Measurements from ENCODE around the gene FOXR1. TPM values are rescaled to one million over a fixed set of nuclear protein-coding genes. Genes with fewer than 3 reads are reported as not detected.

FOXR1 gene
- total and polyA plus RNA-seq, 4 donors = 0.67 to 0.68 TPM; not detected in 2

- Histone ChIP-seq H3K36me3 (ENCODE audit: control insufficient read depth, insufficient read depth, low read length) (peaks cover 36% of the 10 kb centered on the region), H3K27ac (ENCODE audit: low read depth, low read length) (peak overlapping the region; percentile 64), H3K4me1 (ENCODE audit: control insufficient read depth, insufficient read depth, low read length) (peaks cover 29% of the 10 kb centered on the region), H3K4me3 (ENCODE audit: low read depth, low read length) (peak overlapping the region; percentile 87), H3K9me3 (ENCODE audit: control insufficient read depth, insufficient read depth, low read length) (no peaks in the 10 kb centered on the region), H3K27me3 (ENCODE audit: control insufficient read depth, insufficient read depth, low read length) (no peaks in the 10 kb centered on the region)
- no peak for DNase-seq (ENCODE audit: low read depth in 4 of 6, low spot score in 6 of 6)
- 1% methylated on average over 13 of the region's 13 CpGs for WGBS (ENCODE audit: insufficient coverage)
Measured at GRCh38 chr11:119030029-119030328, 58.4 kb downstream of the FOXR1 start.

- Histone ChIP-seq H3K4me3 (ENCODE audit: low read depth, low read length) (peak within 1 kb of the TSS; percentile 87), H3K36me3 (ENCODE audit: control insufficient read depth, insufficient read depth, low read length) (peaks cover 31% of the 10 kb centered on the region), H3K4me1 (ENCODE audit: control insufficient read depth, insufficient read depth, low read length) (peaks cover 29% of the 10 kb centered on the region), H3K27me3 (ENCODE audit: control insufficient read depth, insufficient read depth, low read length) (no peaks in the 10 kb centered on the region), H3K27ac (ENCODE audit: low read depth, low read length) (peak within 1 kb of the TSS; percentile 64), H3K9me3 (ENCODE audit: control insufficient read depth, insufficient read depth, low read length) (no peaks in the 10 kb centered on the region)
- DNase-seq (ENCODE audit: low read depth in 4 of 6, low spot score in 6 of 6) = peak; percentile 78 to 98 (median 87)
- WGBS (ENCODE audit: insufficient coverage) = under 1% methylated on average over 63 of the region's 67 CpGs
Measured at GRCh38 chr11:119030329-119031047, 58.9 kb downstream of the FOXR1 start, which contains the start of gene SLC37A4. Gene SLC37A4 (minus strand): TSS chr11:119030877.

Small RNA genes lying within 50 kb of the gene (small RNA-seq; reads per million reads assigned to genes)
- gene AP003392.2 (ENCODE audit: low replicate concordance) = not detected
- gene RF00017 (ENCODE audit: low replicate concordance) = not detected
- not detected for gene RF00019 (ENCODE audit: low replicate concordance)
- not detected for gene RN7SL688P (ENCODE audit: low replicate concordance)

Other genes with a start within 250 kb of the FOXR1 start
- gene DDX6, start 180.6 kb upstream of the FOXR1 start, total RNA-seq = 100 to 1,000 TPM; 145 to 230 TPM
- gene DDX6, start 180.6 kb upstream of the FOXR1 start, polyA plus RNA-seq (ENCODE audit: insufficient read length in 2 of 2) = 100 to 1,000 TPM in 1 of 2 donors, 10 to 100 TPM in 1; 99.6 to 126 TPM
- not detected for gene CXCR5, start 87.9 kb upstream of the FOXR1 start, total RNA-seq
- gene CXCR5, start 87.9 kb upstream of the FOXR1 start, polyA plus RNA-seq (ENCODE audit: insufficient read length in 2 of 2) = not detected
- 10 to 100 TPM; 11.0 to 15.0 TPM for gene BCL9L, start 45.8 kb upstream of the FOXR1 start, total RNA-seq
- gene BCL9L, start 45.8 kb upstream of the FOXR1 start, polyA plus RNA-seq (ENCODE audit: insufficient read length in 2 of 2) = 10 to 100 TPM; 47.8 to 51.5 TPM
- gene UPK2, start 15.5 kb upstream of the FOXR1 start, total RNA-seq = under 1 TPM in 1 of 2 donors, not detected in 1; 0.17 TPM
- gene UPK2, start 15.5 kb upstream of the FOXR1 start, polyA plus RNA-seq (ENCODE audit: insufficient read length in 2 of 2) = 1 to 10 TPM; 3.3 to 3.5 TPM
- 10 to 100 TPM; 25.6 to 37.5 TPM for gene CENATAC, start 26.4 kb downstream of the FOXR1 start, total RNA-seq
- 10 to 100 TPM; 33.5 to 66.9 TPM for gene CENATAC, start 26.4 kb downstream of the FOXR1 start, polyA plus RNA-seq (ENCODE audit: insufficient read length in 2 of 2)
- gene RPS25, start 46.6 kb downstream of the FOXR1 start, total RNA-seq = 1,000 to 10,000 TPM in 1 of 2 donors, 100 to 1,000 TPM in 1; 451 to 1,390 TPM
- 100 to 1,000 TPM; 677 to 714 TPM for gene RPS25, start 46.6 kb downstream of the FOXR1 start, polyA plus RNA-seq (ENCODE audit: insufficient read length in 2 of 2)
- 10 to 100 TPM; 61.3 to 97.4 TPM for gene TRAPPC4, start 47.0 kb downstream of the FOXR1 start, total RNA-seq
- 100 to 1,000 TPM; 108 to 145 TPM for gene TRAPPC4, start 47.0 kb downstream of the FOXR1 start, polyA plus RNA-seq (ENCODE audit: insufficient read length in 2 of 2)
- 10 to 100 TPM in 1 of 2 donors, 1 to 10 TPM in 1; 8.1 to 16.8 TPM for gene SLC37A4, start 59.1 kb downstream of the FOXR1 start, total RNA-seq
- gene SLC37A4, start 59.1 kb downstream of the FOXR1 start, polyA plus RNA-seq (ENCODE audit: insufficient read length in 2 of 2) = 10 to 100 TPM; 21.5 to 26.1 TPM
- 10 to 100 TPM; 70.8 to 84.5 TPM for gene HYOU1, start 85.4 kb downstream of the FOXR1 start, total RNA-seq
- gene HYOU1, start 85.4 kb downstream of the FOXR1 start, polyA plus RNA-seq (ENCODE audit: insufficient read length in 2 of 2) = 10 to 100 TPM; 90.3 to 93.9 TPM
- 10 to 100 TPM; 28.1 to 43.1 TPM for gene VPS11, start 96.1 kb downstream of the FOXR1 start, total RNA-seq
- 10 to 100 TPM; 56.2 to 57.8 TPM for gene VPS11, start 96.1 kb downstream of the FOXR1 start, polyA plus RNA-seq (ENCODE audit: insufficient read length in 2 of 2)
- gene HMBS, start 113.1 kb downstream of the FOXR1 start, total RNA-seq = 10 to 100 TPM in 1 of 2 donors, 1 to 10 TPM in 1; 4.0 to 15.7 TPM
- gene HMBS, start 113.1 kb downstream of the FOXR1 start, polyA plus RNA-seq (ENCODE audit: insufficient read length in 2 of 2) = 10 to 100 TPM; 23.0 to 31.1 TPM
- 10 to 100 TPM; 12.9 to 23.0 TPM for gene DPAGT1, start 130.1 kb downstream of the FOXR1 start, total RNA-seq
- 10 to 100 TPM; 41.3 to 44.3 TPM for gene DPAGT1, start 130.1 kb downstream of the FOXR1 start, polyA plus RNA-seq (ENCODE audit: insufficient read length in 2 of 2)
- gene C2CD2L, start 135.6 kb downstream of the FOXR1 start, total RNA-seq = 10 to 100 TPM in 1 of 2 donors, 1 to 10 TPM in 1; 9.7 to 12.6 TPM
- gene C2CD2L, start 135.6 kb downstream of the FOXR1 start, polyA plus RNA-seq (ENCODE audit: insufficient read length in 2 of 2) = 10 to 100 TPM; 33.5 to 35.3 TPM
- 10 to 100 TPM; 15.5 to 22.9 TPM for gene HINFP, start 149.8 kb downstream of the FOXR1 start, total RNA-seq
- 10 to 100 TPM; 26.2 to 38.4 TPM for gene HINFP, start 149.8 kb downstream of the FOXR1 start, polyA plus RNA-seq (ENCODE audit: insufficient read length in 2 of 2)
- gene ABCG4, start 177.3 kb downstream of the FOXR1 start, total RNA-seq = 1 to 10 TPM; 2.1 to 5.6 TPM
- gene ABCG4, start 177.3 kb downstream of the FOXR1 start, polyA plus RNA-seq (ENCODE audit: insufficient read length in 2 of 2) = 10 to 100 TPM; 11.8 to 16.9 TPM
- gene NLRX1, start 197.0 kb downstream of the FOXR1 start, total RNA-seq = 10 to 100 TPM in 1 of 2 donors, 1 to 10 TPM in 1; 8.9 to 15.6 TPM
- gene NLRX1, start 197.0 kb downstream of the FOXR1 start, polyA plus RNA-seq (ENCODE audit: insufficient read length in 2 of 2) = 10 to 100 TPM in 1 of 2 donors, 1 to 10 TPM in 1; 9.5 to 10.2 TPM
- gene NHERF4, start 213.7 kb downstream of the FOXR1 start, total RNA-seq = under 1 TPM in 1 of 2 donors, not detected in 1; 0.28 TPM
- 1 to 10 TPM in 1 of 2 donors, under 1 TPM in 1; 0.29 to 1.1 TPM for gene NHERF4, start 213.7 kb downstream of the FOXR1 start, polyA plus RNA-seq (ENCODE audit: insufficient read length in 2 of 2)
- gene CBL, start 234.6 kb downstream of the FOXR1 start, total RNA-seq = 10 to 100 TPM; 13.4 to 19.2 TPM
- gene CBL, start 234.6 kb downstream of the FOXR1 start, polyA plus RNA-seq (ENCODE audit: insufficient read length in 2 of 2) = 10 to 100 TPM; 25.3 to 37.4 TPM